CD4-positive, alpha-beta memory T cell (primary cell): ENCODE results near the gene VRTN. TPM values are rescaled to one million over a fixed set of nuclear protein-coding genes. Genes with fewer than 3 reads are reported as not detected.

Experiments
- CTCF ChIA-PET: fragments of 350-600 bp; sonication (Branson Sonifier 250); formaldehyde crosslinking; loops from one replicate; lab custom pipeline; 2021; ENCODE audit warnings: inconsistent platforms; ENCODE audit not compliant: partially characterized antibody; lab: Charles Lee
- POLR2A ChIA-PET: fragments of 350-600 bp; sonication (Branson Sonifier 250); formaldehyde crosslinking; loops from one replicate; lab custom pipeline; 2021; ENCODE audit not compliant: partially characterized antibody; lab: Charles Lee
- DNase-seq, 5 donors: peaks; one replicate each; pipeline versions ENCODE4 v3.0.0 to v3.0.0-alpha.2; 2020 to 2022; ENCODE audit warnings: mixed read lengths in 1 of 5
- H3K27ac ChIP-seq: one replicate; pipeline ENCODE4 v1.7.0; 2013; ENCODE audit warnings: low read depth, low read length
- H3K27me3 ChIP-seq: 2 replicates; pipeline ENCODE4 v1.7.0; 2013; ENCODE audit warnings: mild to moderate bottlenecking, low read length, moderate library complexity; ENCODE audit not compliant: insufficient read depth
- H3K36me3 ChIP-seq: 2 replicates; pipeline ENCODE4 v1.7.0; 2013; ENCODE audit warnings: mild to moderate bottlenecking, low read length, moderate library complexity; ENCODE audit not compliant: insufficient read depth
- H3K4me1 ChIP-seq: 2 replicates; pipeline ENCODE4 v1.7.0; 2013; ENCODE audit warnings: mild to moderate bottlenecking, low read length, moderate library complexity; ENCODE audit not compliant: insufficient read depth
- H3K4me3 ChIP-seq, 2 donors: one replicate each; pipeline ENCODE4 v1.7.0; 2013; ENCODE audit warnings: low read length in 2 of 2, mild to moderate bottlenecking in 1 of 2
- H3K9me3 ChIP-seq, 2 donors: one replicate each; pipeline ENCODE4 v1.7.0; 2013; ENCODE audit warnings: low read length in 2 of 2, control low read depth in 1 of 2; ENCODE audit not compliant: control insufficient read depth in 1 of 2
- H3K27ac Mint-ChIP-seq, 7 donors: one replicate each; pipeline ENCODE4 v1.8.0; 2020 to 2021; ENCODE audit warnings: mixed read lengths in 7 of 7, mild to moderate bottlenecking in 6 of 7, inconsistent platforms in 3 of 7, moderate library complexity in 3 of 7
- H3K27me3 Mint-ChIP-seq, 2 donors: one replicate each; pipeline ENCODE4 v1.8.0; 2020 to 2021; ENCODE audit warnings: mixed read lengths in 2 of 2
- H3K36me3 Mint-ChIP-seq, 2 donors: one replicate each; pipeline ENCODE4 v1.8.0; 2020 to 2021; ENCODE audit warnings: mixed read lengths in 2 of 2, inconsistent platforms in 1 of 2, mild to moderate bottlenecking in 1 of 2
- H3K4me1 Mint-ChIP-seq, 4 donors: one replicate each; pipeline ENCODE4 v1.8.0; 2020 to 2021; ENCODE audit warnings: mixed read lengths in 4 of 4, mild to moderate bottlenecking in 1 of 4
- H3K4me3 Mint-ChIP-seq, 8 donors: one replicate each; pipeline ENCODE4 v1.8.0; 2020 to 2021; ENCODE audit warnings: mixed read lengths in 8 of 8, mild to moderate bottlenecking in 7 of 8, moderate library complexity in 6 of 8, inconsistent platforms in 3 of 8
- H3K9me3 Mint-ChIP-seq, 8 donors: one replicate each; pipeline ENCODE4 v1.8.0; 2020 to 2021; ENCODE audit warnings: mixed read lengths in 8 of 8, mild to moderate bottlenecking in 5 of 8, inconsistent platforms in 3 of 8, moderate library complexity in 1 of 8
- intact Hi-C: fragments of 100-400 bp; cut with micrococcal nuclease; formaldehyde crosslinking; loops from one replicate; pipeline ENCODE4 v1.15.1; 2023
- polyA plus RNA-seq, 2 donors: library from polyadenylated mRNA; unstranded; fragments of 300-500 nt; fragmentation: Illumina TruSeq; gene quantifications; one replicate each; pipeline ENCODE4 v1.2.3, GENCODE V29; 2021
- total RNA-seq, 2 experiments: library from RNA; stranded (reverse); gene quantifications; one replicate each; pipeline ENCODE4 v1.2.3, GENCODE V29; 2021

VRTN gene
- total RNA-seq, result not detected
- polyA plus RNA-seq, result not detected

GRCh38 chr14:74348241-74348734 is at the start of gene VRTN:
Gene VRTN (plus strand): TSS chr14:74348471. CDS start chr14:74356784, 8,313 bp downstream.
- no peak within 1 kb of the TSS for H3K4me3 Mint-ChIP-seq
- no peaks in the 10 kb centered on the region for H3K9me3 ChIP-seq
- no peaks in the 10 kb centered on the region for H3K4me1 ChIP-seq
- ChIA-PET POLR2A (no interaction called here), CTCF (no interaction called here)
- H3K36me3 ChIP-seq, result no peaks in the 10 kb centered on the region
- H3K36me3 Mint-ChIP-seq, result no peaks in the 10 kb centered on the region
- no peak within 1 kb of the TSS for H3K27ac ChIP-seq
- DNase-seq, result no peak
- no peak within 1 kb of the TSS for H3K27ac Mint-ChIP-seq
- intact Hi-C loops, result no loop called here
- H3K4me3 ChIP-seq, result no peak within 1 kb of the TSS
- no peaks in the 10 kb centered on the region for H3K27me3 ChIP-seq
- H3K27me3 Mint-ChIP-seq, result peaks cover 0 to 2% of the 10 kb centered on the region in 2 donors
- no peaks in the 10 kb centered on the region for H3K4me1 Mint-ChIP-seq
- H3K9me3 Mint-ChIP-seq, result no peaks in the 10 kb centered on the region

- peaks cover 0 to 4% (median 0%) of the 10 kb centered on the region in 8 donors for H3K9me3 Mint-ChIP-seq
- POLR2A ChIA-PET, result no interaction called here
- CTCF ChIA-PET, result interaction anchor here (2.0 kb wide), 1 partner anchor 48 kb away, joined by 5 read pairs; no protein-coding TSS in a partner anchor
- intact Hi-C loops, result no loop called here
- Histone ChIP-seq H3K27ac (peak overlapping the region; percentile 21), H3K4me3 (no peak overlapping the region), H3K9me3 (no peaks in the 10 kb centered on the region), H3K36me3 (peaks cover 47% of the 10 kb centered on the region), H3K27me3 (no peaks in the 10 kb centered on the region), H3K4me1 (peaks cover 29% of the 10 kb centered on the region)
- H3K27me3 Mint-ChIP-seq, result no peaks in the 10 kb centered on the region
- peak overlapping the region in 6 of 8 donors; percentile 11 to 46 (median 38) for H3K4me3 Mint-ChIP-seq
- DNase-seq, result peak in 1 of 5 donors; percentile 50
- H3K27ac Mint-ChIP-seq, result peak overlapping the region in 6 of 7 donors; percentile 12 to 81 (median 64)
- H3K36me3 Mint-ChIP-seq, result peaks cover 35 to 56% of the 10 kb centered on the region in 2 donors
- H3K4me1 Mint-ChIP-seq, result peaks cover 26 to 54% (median 34%) of the 10 kb centered on the region in 4 donors
Measured at GRCh38 chr14:74299061-74299545, 49.2 kb upstream of the VRTN start.

GRCh38 chr14:74301594-74302151 is 46.6 kb upstream of the VRTN start:
- Histone ChIP-seq H3K36me3 (peaks cover 22% of the 10 kb centered on the region), H3K27me3 (no peaks in the 10 kb centered on the region), H3K4me3 (peak overlapping the region; percentile 58 to 94), H3K9me3 (no peaks in the 10 kb centered on the region), H3K27ac (peak overlapping the region; percentile 65), H3K4me1 (peaks cover 29% of the 10 kb centered on the region)
- H3K27me3 Mint-ChIP-seq, result no peaks in the 10 kb centered on the region
- peaks cover 26 to 56% (median 32%) of the 10 kb centered on the region in 4 donors for H3K4me1 Mint-ChIP-seq
- POLR2A ChIA-PET, result interaction anchor here (0.6 kb wide), 1 partner anchor 119 kb away, joined by 3 read pairs; no protein-coding TSS in a partner anchor
- peaks cover 21 to 34% of the 10 kb centered on the region in 2 donors for H3K36me3 Mint-ChIP-seq
- peak overlapping the region; percentile 82 to 98 (median 94) for H3K27ac Mint-ChIP-seq
- no peak for DNase-seq
- intact Hi-C loops, result loop anchor here (2.0 to 5.0 kb wide), 5 partner anchors 191 to 1359 kb away; partner anchors contain the start of genes AREL1, ERG28, FCF1 and ISCA2
- peak overlapping the region; percentile 87 to 99 (median 98) for H3K4me3 Mint-ChIP-seq
- H3K9me3 Mint-ChIP-seq, result peaks cover 0 to 1% (median 0%) of the 10 kb centered on the region in 8 donors
- CTCF ChIA-PET, result interaction anchor here (1.5 kb wide), 2 partner anchors 11 to 12 kb away, joined by 3 to 5 read pairs; no protein-coding TSS in a partner anchor

GRCh38 chr14:74302152-74302628 is 46.1 kb upstream of the VRTN start:
- Mint-ChIP-seq H3K9me3 (peaks cover 0 to 1% (median 0%) of the 10 kb centered on the region in 8 donors), H3K27me3 (no peaks in the 10 kb centered on the region), H3K4me3 (peak overlapping the region; percentile 87 to 99 (median 98)), H3K27ac (peak overlapping the region; percentile 82 to 98 (median 94)), H3K36me3 (peaks cover 18 to 30% of the 10 kb centered on the region in 2 donors), H3K4me1 (peaks cover 26 to 56% (median 32%) of the 10 kb centered on the region in 4 donors)
- Histone ChIP-seq H3K36me3 (peaks cover 19% of the 10 kb centered on the region), H3K27me3 (no peaks in the 10 kb centered on the region), H3K9me3 (no peaks in the 10 kb centered on the region), H3K4me3 (peak overlapping the region; percentile 58 to 94), H3K4me1 (peaks cover 29% of the 10 kb centered on the region), H3K27ac (peak overlapping the region; percentile 65)
- ChIA-PET CTCF (interaction anchor here (1.2 to 1.5 kb wide), 3 partner anchors 9 to 12 kb away, joined by 3 to 5 read pairs (median 3); no protein-coding TSS in a partner anchor), POLR2A (no interaction called here)
- intact Hi-C loops, result loop anchor here (2.0 to 5.0 kb wide), 5 partner anchors 191 to 1359 kb away; partner anchors contain the start of genes AREL1, ERG28, FCF1 and ISCA2
- peak; percentile 47 to 66 (median 59) for DNase-seq

- H3K27me3 ChIP-seq, result no peaks in the 10 kb centered on the region
- peak; percentile 73 to 85 (median 76) for DNase-seq
- CTCF ChIA-PET, result interaction anchor here (1.2 to 1.5 kb wide), 3 partner anchors 8 to 12 kb away, joined by 3 to 5 read pairs (median 3); no protein-coding TSS in a partner anchor
- Mint-ChIP-seq H3K4me3 (peak within 1 kb of the TSS; percentile 87 to 99 (median 98)), H3K27me3 (no peaks in the 10 kb centered on the region), H3K36me3 (peaks cover 13 to 22% of the 10 kb centered on the region in 2 donors), H3K9me3 (peaks cover 0 to 1% (median 0%) of the 10 kb centered on the region in 8 donors), H3K4me1 (peaks cover 26 to 51% (median 32%) of the 10 kb centered on the region in 4 donors), H3K27ac (peak within 1 kb of the TSS; percentile 82 to 98 (median 94))
- H3K4me1 ChIP-seq, result peaks cover 29% of the 10 kb centered on the region
- POLR2A ChIA-PET, result interaction anchor here (0.6 kb wide), 1 partner anchor 853 kb away, joined by 3 read pairs; no protein-coding TSS in a partner anchor
- H3K27ac ChIP-seq, result peak within 1 kb of the TSS; percentile 65
- no peaks in the 10 kb centered on the region for H3K9me3 ChIP-seq
- H3K4me3 ChIP-seq, result peak within 1 kb of the TSS; percentile 58 to 94
- H3K36me3 ChIP-seq, result peaks cover 13% of the 10 kb centered on the region
- intact Hi-C loops, result loop anchor here (1.0 to 5.0 kb wide), 6 partner anchors 190 to 1358 kb away; partner anchors contain the start of genes ALDH6A1, AREL1, ERG28 and FCF1
Measured at GRCh38 chr14:74302634-74303569, 45.4 kb upstream of the VRTN start, which contains the start of gene ABCD4. Gene ABCD4 (minus strand): TSS chr14:74302934. CDS start chr14:74302912, 22 bp downstream.

- peaks cover 0 to 9% (median under 1%) of the 10 kb centered on the region in 4 donors for H3K4me1 Mint-ChIP-seq
- no peaks in the 10 kb centered on the region for H3K27me3 ChIP-seq
- POLR2A ChIA-PET, result no interaction called here
- H3K36me3 ChIP-seq, result no peaks in the 10 kb centered on the region
- no peaks in the 10 kb centered on the region for H3K36me3 Mint-ChIP-seq
- H3K4me1 ChIP-seq, result peaks cover 5% of the 10 kb centered on the region
- H3K27ac Mint-ChIP-seq, result peak overlapping the region in 1 of 7 donors; percentile 7
- no peak overlapping the region for H3K4me3 ChIP-seq
- H3K27me3 Mint-ChIP-seq, result no peaks in the 10 kb centered on the region
- H3K9me3 ChIP-seq, result no peaks in the 10 kb centered on the region
- H3K4me3 Mint-ChIP-seq, result no peak overlapping the region
- DNase-seq, result no peak
- H3K9me3 Mint-ChIP-seq, result no peaks in the 10 kb centered on the region
- intact Hi-C loops, result no loop called here
- no peak overlapping the region for H3K27ac ChIP-seq
- CTCF ChIA-PET, result interaction anchor here (1.0 kb wide), 1 partner anchor 9 kb away, joined by 4 read pairs; no protein-coding TSS in a partner anchor
Measured at GRCh38 chr14:74308695-74309094, 39.6 kb upstream of the VRTN start.
